GM19238 (cell line): ENCODE data around the gene SHMT1.

ENCODE experiments used
- DNase-seq: peaks from one replicate; pipeline ENCODE4 v3.0.0; 2011; ENCODE audit warnings: low spot score; ENCODE audit not compliant: insufficient read length

The SHMT1 gene

GRCh38 chr17:18291718-18292540 lies 71.4 kb downstream of the SHMT1 start:
- no peak for DNase-seq

- no peak for DNase-seq
Observed at GRCh38 chr17:18285296-18285695, 78.1 kb downstream of the SHMT1 start.

- no peak for DNase-seq
Observed at GRCh38 chr17:18281788-18282187, 81.6 kb downstream of the SHMT1 start.

- DNase-seq, result no peak
Observed at GRCh38 chr17:18280766-18281371, 82.5 kb downstream of the SHMT1 start.

- no peak for DNase-seq
Observed at GRCh38 chr17:18280249-18280648, 83.1 kb downstream of the SHMT1 start.

GRCh38 chr17:18278867-18279266 lies 84.5 kb downstream of the SHMT1 start:
- DNase-seq, result no peak
